SU-DHL-6 (cell line): Measurements from ENCODE around the gene POLD4.

Source experiments
- H2AFZ ChIP-seq: fragments of 200-600 bp; sonication (generic); 2 replicates; pipeline ENCODE4 v1.6.1; 2014; ENCODE audit warnings: low read depth, mild to moderate bottlenecking, moderate library complexity, mixed read lengths, antibody characterized with exemption, low read length; ENCODE audit not compliant: severe bottlenecking
- H3F3A ChIP-seq: fragments of 200-600 bp; shearing (Covaris generic); 2 replicates; pipeline ENCODE4 v1.6.0; 2016; ENCODE audit warnings: antibody characterized with exemption, mild to moderate bottlenecking; ENCODE audit not compliant: insufficient read depth
- H3K27ac ChIP-seq: fragments of 200-600 bp; sonication (generic); 2 replicates; pipeline ENCODE4 v1.5.1; 2016; ENCODE audit warnings: low read depth, mild to moderate bottlenecking, low read length, moderate library complexity, mixed read lengths
- H3K27me3 ChIP-seq: fragments of 200-600 bp; sonication (generic), shearing (Covaris generic); 2 replicates; pipeline ENCODE4 v1.6.0; 2014; ENCODE audit warnings: mild to moderate bottlenecking, low read length
- H3K36me3 ChIP-seq: fragments of 200-600 bp; sonication (generic); 2 replicates; pipeline ENCODE4 v1.6.1; 2014; ENCODE audit warnings: mild to moderate bottlenecking, low read length, mixed read lengths
- H3K4me2 ChIP-seq: fragments of 300-600, 200-600 bp; shearing (Covaris generic), sonication (generic); 2 replicates; pipeline ENCODE4 v1.6.0; 2014; ENCODE audit warnings: low read length, low read depth, mild to moderate bottlenecking; ENCODE audit not compliant: poor library complexity, severe bottlenecking
- H3K4me3 ChIP-seq: fragments of 200-600 bp; sonication (generic); 2 replicates; pipeline ENCODE4 v1.5.1; 2014; ENCODE audit warnings: antibody characterized with exemption, low read length, mild to moderate bottlenecking, mixed read lengths; ENCODE audit not compliant: insufficient read depth, poor library complexity, severe bottlenecking
- H3K79me2 ChIP-seq: fragments of 200-600 bp; sonication (generic); 2 replicates; pipeline ENCODE4 v1.6.1; 2014; ENCODE audit warnings: mild to moderate bottlenecking, low read length, moderate library complexity; ENCODE audit not compliant: insufficient read depth
- H3K9ac ChIP-seq: fragments of 200-600 bp; sonication (generic); 2 replicates; pipeline ENCODE4 v1.7.0; 2014; ENCODE audit warnings: mild to moderate bottlenecking, low read length
- H3K9me2 ChIP-seq: fragments of 200-600 bp; sonication (generic); replicated peaks from 2 replicates; pipeline ENCODE4 v1.6.1; 2014; ENCODE audit warnings: low read length; ENCODE audit not compliant: insufficient read depth
- H3K9me3 ChIP-seq: fragments of 200-600 bp; sonication (generic); 2 replicates; pipeline ENCODE4 v1.6.1; 2014; ENCODE audit warnings: low read length, mixed read lengths; ENCODE audit not compliant: insufficient read depth
- H4K20me1 ChIP-seq: fragments of 200-600 bp; sonication (generic); 2 replicates; pipeline ENCODE4 v1.6.1; 2014; ENCODE audit warnings: low read depth, mild to moderate bottlenecking, antibody characterized with exemption, low read length, moderate library complexity, mixed read lengths
- CTCF ChIP-seq: fragments of 200-600 bp; sonication (generic); IDR thresholded peaks from one replicate; pipeline ENCODE4 v1.5.1; 2017; ENCODE audit warnings: antibody characterized with exemption, mild to moderate bottlenecking, low read length, moderate library complexity; ENCODE audit not compliant: insufficient read depth, poor library complexity, severe bottlenecking
- EZH2phosphoT487 ChIP-seq: fragments of 200-600 bp; sonication (generic), shearing (Covaris generic); conservative IDR thresholded peaks from 2 replicates; pipeline ENCODE4 v1.6.1; 2018; ENCODE audit warnings: mild to moderate bottlenecking, antibody characterized with exemption, low read length, moderate library complexity, mixed read lengths

The POLD4 gene

DNA sequence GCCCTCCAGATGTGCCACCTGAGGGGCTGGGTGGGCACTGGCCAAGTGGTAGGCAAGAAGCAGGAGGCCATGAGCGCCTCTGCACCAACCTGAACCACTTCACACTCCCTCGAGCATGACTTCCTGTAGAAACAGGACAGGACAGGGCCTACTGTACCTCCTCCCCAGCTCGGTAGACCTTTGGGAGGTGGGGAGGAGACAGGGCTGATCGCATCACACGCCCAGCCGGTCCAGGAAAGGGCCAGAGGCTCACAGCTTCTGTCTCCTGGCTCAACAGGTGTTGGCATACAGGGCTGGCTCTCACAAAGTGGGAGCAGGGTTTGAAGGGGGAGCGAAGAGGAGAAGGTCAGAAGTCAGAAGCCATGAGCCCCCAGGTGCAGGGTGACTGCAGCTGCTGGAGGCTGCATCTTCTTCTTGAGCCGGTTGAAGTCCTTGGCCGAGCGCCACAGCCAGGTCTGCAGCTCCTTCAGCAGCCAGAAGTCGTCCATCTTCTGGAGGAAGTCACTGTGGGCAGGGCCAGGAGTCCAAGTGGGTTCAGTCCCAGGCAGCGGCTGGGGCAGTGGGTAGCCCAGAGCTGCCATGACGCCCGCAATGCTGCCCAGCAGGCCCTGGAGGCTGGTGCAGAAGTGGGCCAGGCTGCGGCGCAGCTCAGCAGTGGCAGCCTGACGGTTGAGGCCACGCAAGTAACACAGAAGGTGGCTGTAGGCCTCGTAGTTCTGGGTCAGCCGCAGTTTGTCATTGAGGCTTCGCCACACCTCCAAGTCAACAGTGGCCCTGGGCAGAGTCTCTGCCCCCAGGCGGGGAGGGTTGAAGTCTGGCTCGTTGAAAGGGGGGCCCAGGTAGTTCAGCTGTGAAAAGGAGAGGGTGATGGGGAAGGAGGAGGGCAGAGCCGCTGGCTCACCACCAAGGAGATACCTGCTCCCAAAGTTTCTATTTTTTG is 11.7 kb upstream of the POLD4 start:
- H3F3A ChIP-seq, result no peaks in the 10 kb centered on the region
- H3K79me2 ChIP-seq, result no peaks in the 10 kb centered on the region
- no peaks in the 10 kb centered on the region for H3K27me3 ChIP-seq
- no peak overlapping the region for H3K9ac ChIP-seq
- H3K27ac ChIP-seq, result no peak overlapping the region
- H3K4me3 ChIP-seq, result no peak overlapping the region
- TF ChIP-seq CTCF (no peak), EZH2phosphoT487 (no peak)
- no peak overlapping the region for H3K4me2 ChIP-seq
- no peaks in the 10 kb centered on the region for H3K36me3 ChIP-seq
- no peaks in the 10 kb centered on the region for H3K9me3 ChIP-seq
- H2AFZ ChIP-seq, result no peak overlapping the region
- no peaks in the 10 kb centered on the region for H4K20me1 ChIP-seq
- H3K9me2 ChIP-seq, result no peaks in the 10 kb centered on the region

- Histone ChIP-seq H4K20me1 (no peaks in the 10 kb centered on the region), H3K27me3 (no peaks in the 10 kb centered on the region), H3K79me2 (no peaks in the 10 kb centered on the region), H3K9me2 (no peaks in the 10 kb centered on the region), H3K9me3 (no peaks in the 10 kb centered on the region), H3K4me2 (no peak overlapping the region), H3K9ac (no peak overlapping the region), H3F3A (no peaks in the 10 kb centered on the region), H3K27ac (no peak overlapping the region), H3K36me3 (no peaks in the 10 kb centered on the region), H2AFZ (no peak overlapping the region), H3K4me3 (no peak overlapping the region)
- TF ChIP-seq EZH2phosphoT487 (no peak), CTCF (no peak)
These were observed 10.8 kb upstream of the POLD4 start for GRCh38 chr11:67364169-67364568.

DNA sequence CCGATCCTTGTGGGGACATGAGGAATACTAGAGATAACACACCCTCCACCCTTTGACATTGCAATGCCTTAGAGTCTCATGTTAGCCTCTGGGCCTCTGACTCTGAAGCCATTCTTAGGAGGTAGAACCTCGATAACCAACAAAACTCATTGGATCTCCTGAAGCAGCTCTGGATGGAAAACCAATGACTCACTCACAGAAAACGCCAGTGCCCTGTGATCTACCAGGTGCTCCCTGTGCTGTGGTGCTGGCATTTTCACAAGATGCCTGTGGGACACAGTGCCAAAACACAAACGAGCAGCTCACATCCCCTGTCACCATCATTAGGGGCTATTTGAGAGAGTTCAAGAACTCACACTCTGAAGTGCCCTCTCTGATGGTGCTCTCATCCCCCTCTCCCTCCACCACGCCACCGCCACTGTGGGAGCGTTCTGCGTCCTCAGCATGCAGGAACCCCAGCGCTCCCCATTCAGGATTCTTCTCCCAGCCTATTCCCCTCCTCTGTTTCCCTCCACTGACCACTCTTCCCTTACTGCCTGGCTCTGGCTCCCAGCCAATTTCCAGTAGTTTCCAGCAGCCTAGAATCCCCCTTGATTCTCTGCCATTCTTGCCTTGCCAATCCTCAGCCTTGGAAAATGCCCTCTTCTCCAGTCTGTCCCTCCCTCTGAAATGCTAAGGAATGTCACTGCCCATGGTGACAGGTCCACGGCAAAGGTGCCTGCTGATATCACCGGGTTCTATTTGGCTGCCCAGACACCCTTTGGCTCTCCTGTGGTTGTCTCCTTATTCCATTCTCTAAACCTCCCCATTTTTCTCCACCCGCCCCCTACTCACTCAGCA is 4.7 kb upstream of the POLD4 start:
- Histone ChIP-seq H3K9ac (no peak overlapping the region), H3K9me2 (no peaks in the 10 kb centered on the region), H2AFZ (no peak overlapping the region), H3F3A (peaks cover 21% of the 10 kb centered on the region), H3K36me3 (no peaks in the 10 kb centered on the region), H3K4me2 (no peak overlapping the region), H3K27ac (no peak overlapping the region), H3K9me3 (no peaks in the 10 kb centered on the region), H3K79me2 (no peaks in the 10 kb centered on the region), H4K20me1 (no peaks in the 10 kb centered on the region), H3K4me3 (no peak overlapping the region), H3K27me3 (no peaks in the 10 kb centered on the region)
- TF ChIP-seq EZH2phosphoT487, result no peak
- no peak for TF ChIP-seq CTCF
